ENCODE data around the gene TOLLIP. TPM values are rescaled to one million over a fixed set of nuclear protein-coding genes. Genes with fewer than 3 reads are reported as not detected.
A peak's percentile ranks its signal among the peaks of the same experiment; 100 is the strongest.

TOLLIP gene
- total RNA-seq, 1 donor from 2014 or later, result 65.3 TPM

DNA sequence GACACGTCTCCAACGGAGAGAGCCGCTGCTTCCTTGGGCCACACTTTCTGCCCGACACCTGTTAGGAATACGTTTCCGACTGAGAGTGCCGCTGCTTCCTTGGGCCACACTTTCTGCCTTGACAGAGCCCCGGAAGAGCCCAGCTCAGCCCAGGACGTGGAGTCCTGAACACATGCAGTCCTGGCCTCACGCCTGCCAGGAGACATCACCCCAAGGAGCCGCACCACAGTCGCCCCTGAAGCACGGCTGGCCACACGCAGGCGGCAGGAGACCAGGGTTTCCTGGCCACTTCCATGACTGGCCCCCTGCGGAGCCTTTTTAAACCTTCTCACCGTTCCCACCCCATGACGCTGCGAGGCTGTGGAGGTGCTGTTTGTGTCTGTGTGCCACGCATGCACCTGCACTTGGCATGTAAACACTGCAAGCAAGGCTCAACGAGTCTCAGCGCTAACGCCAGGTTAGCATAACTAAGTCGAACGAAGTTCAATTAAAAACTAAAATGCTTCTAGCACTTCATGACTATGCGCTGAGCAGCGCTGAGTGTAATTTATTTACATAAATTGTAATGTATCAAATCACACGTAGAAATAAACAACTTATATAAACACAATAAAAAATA is 8.8 kb downstream of the TOLLIP start:
- Mint-ChIP-seq H3K36me3 (ENCODE audit: low read depth, unreplicated experiment) (no peaks in the 10 kb centered on the region), H3K9me3 (ENCODE audit: unreplicated experiment) (no peaks in the 10 kb centered on the region), H3K4me3 (ENCODE audit: unreplicated experiment) (no peak overlapping the region), H3K27me3 (ENCODE audit: unreplicated experiment) (peaks cover 8% of the 10 kb centered on the region), H3K27ac (ENCODE audit: unreplicated experiment) (peak overlapping the region; percentile 33), H3K4me1 (ENCODE audit: unreplicated experiment) (peaks cover 67% of the 10 kb centered on the region)
- TF ChIP-seq, protein P1, sequence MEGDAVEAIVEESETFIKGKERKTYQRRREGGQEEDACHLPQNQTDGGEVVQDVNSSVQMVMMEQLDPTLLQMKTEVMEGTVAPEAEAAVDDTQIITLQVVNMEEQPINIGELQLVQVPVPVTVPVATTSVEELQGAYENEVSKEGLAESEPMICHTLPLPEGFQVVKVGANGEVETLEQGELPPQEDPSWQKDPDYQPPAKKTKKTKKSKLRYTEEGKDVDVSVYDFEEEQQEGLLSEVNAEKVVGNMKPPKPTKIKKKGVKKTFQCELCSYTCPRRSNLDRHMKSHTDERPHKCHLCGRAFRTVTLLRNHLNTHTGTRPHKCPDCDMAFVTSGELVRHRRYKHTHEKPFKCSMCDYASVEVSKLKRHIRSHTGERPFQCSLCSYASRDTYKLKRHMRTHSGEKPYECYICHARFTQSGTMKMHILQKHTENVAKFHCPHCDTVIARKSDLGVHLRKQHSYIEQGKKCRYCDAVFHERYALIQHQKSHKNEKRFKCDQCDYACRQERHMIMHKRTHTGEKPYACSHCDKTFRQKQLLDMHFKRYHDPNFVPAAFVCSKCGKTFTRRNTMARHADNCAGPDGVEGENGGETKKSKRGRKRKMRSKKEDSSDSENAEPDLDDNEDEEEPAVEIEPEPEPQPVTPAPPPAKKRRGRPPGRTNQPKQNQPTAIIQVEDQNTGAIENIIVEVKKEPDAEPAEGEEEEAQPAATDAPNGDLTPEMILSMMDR (IDR thresholded peaks at IDR 0.05; ENCODE audit: unreplicated experiment), result no peak
- no peak for DNase-seq (ENCODE audit: low spot score)

DNA sequence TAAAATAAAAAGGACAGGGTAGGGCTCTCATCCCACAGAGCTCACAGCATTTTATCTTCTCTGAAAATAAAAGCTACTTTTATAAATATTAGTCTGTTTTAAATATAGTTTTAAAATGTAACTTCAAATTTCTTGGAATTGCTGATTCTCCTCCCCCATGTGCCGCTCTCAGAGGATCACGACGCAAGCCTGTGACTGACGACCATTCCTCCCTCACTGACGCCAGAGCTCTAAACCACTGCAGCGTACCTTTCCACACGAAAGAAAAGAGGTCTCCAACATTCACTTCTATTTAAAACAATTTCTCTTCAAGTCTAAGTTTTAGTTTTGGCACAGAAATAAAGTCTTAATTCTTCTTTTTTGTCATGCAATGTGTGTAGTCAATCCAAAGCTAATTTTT is 9.3 kb downstream of the TOLLIP start:
- H3K27me3 Mint-ChIP-seq (ENCODE audit: unreplicated experiment), result peaks cover 10% of the 10 kb centered on the region
- H3K36me3 Mint-ChIP-seq (ENCODE audit: low read depth, unreplicated experiment), result no peaks in the 10 kb centered on the region
- no peak overlapping the region for H3K4me3 Mint-ChIP-seq (ENCODE audit: unreplicated experiment)
- H3K9me3 Mint-ChIP-seq (ENCODE audit: unreplicated experiment), result no peaks in the 10 kb centered on the region
- H3K27ac Mint-ChIP-seq (ENCODE audit: unreplicated experiment), result no peak overlapping the region
- no peak for DNase-seq (ENCODE audit: low spot score)
- TF ChIP-seq, protein P1 (IDR thresholded peaks at IDR 0.05; ENCODE audit: unreplicated experiment), result no peak
- peaks cover 65% of the 10 kb centered on the region for H3K4me1 Mint-ChIP-seq (ENCODE audit: unreplicated experiment)

DNA sequence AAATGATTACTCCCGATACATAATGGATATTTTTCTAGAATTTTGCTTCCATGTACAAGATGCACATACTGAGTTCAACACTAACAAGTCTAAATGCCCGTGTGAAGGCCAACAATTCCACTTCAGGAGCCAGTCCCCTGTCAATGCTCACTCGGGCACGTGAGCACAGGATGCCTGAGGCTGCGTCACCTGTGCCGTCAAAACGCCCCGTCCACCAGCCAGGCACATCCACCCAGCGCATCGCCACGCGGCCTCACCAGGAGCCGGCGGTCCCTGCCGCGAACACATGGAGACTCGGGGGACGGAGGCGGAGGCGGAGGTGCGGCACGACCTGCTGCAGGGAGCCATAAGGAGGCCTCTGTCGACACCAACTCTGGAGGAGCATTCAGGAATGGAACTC is 9.8 kb downstream of the TOLLIP start:
- H3K36me3 Mint-ChIP-seq (ENCODE audit: low read depth, unreplicated experiment), result no peaks in the 10 kb centered on the region
- no peaks in the 10 kb centered on the region for H3K9me3 Mint-ChIP-seq (ENCODE audit: unreplicated experiment)
- peaks cover 60% of the 10 kb centered on the region for H3K4me1 Mint-ChIP-seq (ENCODE audit: unreplicated experiment)
- TF ChIP-seq, protein P1 (IDR thresholded peaks at IDR 0.05; ENCODE audit: unreplicated experiment), result no peak
- no peak for DNase-seq (ENCODE audit: low spot score)
- peak overlapping the region; percentile 61 for H3K27ac Mint-ChIP-seq (ENCODE audit: unreplicated experiment)
- H3K27me3 Mint-ChIP-seq (ENCODE audit: unreplicated experiment), result peaks cover 9% of the 10 kb centered on the region
- no peak overlapping the region for H3K4me3 Mint-ChIP-seq (ENCODE audit: unreplicated experiment)

DNA sequence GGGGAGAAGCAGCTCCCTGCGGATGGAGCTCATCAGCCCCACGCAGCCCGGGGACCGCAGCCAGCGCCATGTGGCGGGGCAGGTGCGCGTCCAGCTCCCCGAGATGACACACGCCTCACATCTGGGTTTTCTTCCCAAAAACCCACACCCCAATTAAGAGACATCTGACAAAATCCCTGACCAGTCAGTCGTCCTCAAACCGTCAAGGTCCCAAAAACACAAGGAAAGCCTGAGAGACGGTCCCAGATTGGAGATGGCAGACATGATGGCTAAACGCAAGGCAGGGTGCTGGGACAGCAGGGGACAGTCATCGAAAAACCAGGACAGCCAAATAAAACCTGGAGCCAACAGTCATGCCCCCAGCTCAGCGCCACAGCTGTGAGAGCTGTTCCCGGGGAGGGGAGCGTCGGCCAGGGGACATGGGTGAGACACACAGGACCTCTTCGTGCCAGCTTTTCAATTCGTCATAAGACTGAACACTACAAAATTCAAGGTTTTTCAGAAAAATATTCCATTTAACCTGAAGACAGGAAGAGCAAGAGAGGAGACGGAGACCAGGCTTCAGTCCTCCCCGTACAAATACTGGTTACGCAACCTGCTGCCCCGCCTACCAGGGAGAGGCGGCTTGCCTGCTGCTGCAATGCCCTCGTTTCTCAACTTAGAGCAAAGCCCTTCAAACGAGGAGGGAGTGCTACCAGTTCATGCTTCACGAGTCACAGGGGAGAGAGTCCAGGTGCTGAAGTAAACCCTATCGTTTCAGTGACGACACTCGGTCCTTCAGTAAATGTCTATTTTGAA is 10.5 kb downstream of the TOLLIP start:
- Mint-ChIP-seq H3K36me3 (ENCODE audit: low read depth, unreplicated experiment) (no peaks in the 10 kb centered on the region), H3K27ac (ENCODE audit: unreplicated experiment) (peak overlapping the region; percentile 57)

More for the DNA sequence above, 10.5 kb downstream of the TOLLIP start:
- DNase-seq (ENCODE audit: low spot score), result no peak
- Mint-ChIP-seq H3K4me3 (ENCODE audit: unreplicated experiment) (no peak overlapping the region), H3K9me3 (ENCODE audit: unreplicated experiment) (no peaks in the 10 kb centered on the region), H3K4me1 (ENCODE audit: unreplicated experiment) (peaks cover 53% of the 10 kb centered on the region), H3K27me3 (ENCODE audit: unreplicated experiment) (peaks cover 9% of the 10 kb centered on the region)
- TF ChIP-seq, protein P1 (IDR thresholded peaks at IDR 0.05; ENCODE audit: unreplicated experiment), result no peak
